Nucleus accumbens (tissue), 56 donors: ENCODE results near the gene PDCD1.
A peak's percentile ranks its signal among the peaks of the same experiment; 100 is the strongest.
"Not testable (repeated sequence)": the region's sequence is repeated elsewhere in the genome, so short reads cannot be mapped to it uniquely, and the experiment has no call there.

Source experiments
- DNase-seq, 56 donors: peaks; one replicate each; lab custom pipeline; 2025; lab: John Stamatoyannopoulos, UW

The PDCD1 gene

DNA sequence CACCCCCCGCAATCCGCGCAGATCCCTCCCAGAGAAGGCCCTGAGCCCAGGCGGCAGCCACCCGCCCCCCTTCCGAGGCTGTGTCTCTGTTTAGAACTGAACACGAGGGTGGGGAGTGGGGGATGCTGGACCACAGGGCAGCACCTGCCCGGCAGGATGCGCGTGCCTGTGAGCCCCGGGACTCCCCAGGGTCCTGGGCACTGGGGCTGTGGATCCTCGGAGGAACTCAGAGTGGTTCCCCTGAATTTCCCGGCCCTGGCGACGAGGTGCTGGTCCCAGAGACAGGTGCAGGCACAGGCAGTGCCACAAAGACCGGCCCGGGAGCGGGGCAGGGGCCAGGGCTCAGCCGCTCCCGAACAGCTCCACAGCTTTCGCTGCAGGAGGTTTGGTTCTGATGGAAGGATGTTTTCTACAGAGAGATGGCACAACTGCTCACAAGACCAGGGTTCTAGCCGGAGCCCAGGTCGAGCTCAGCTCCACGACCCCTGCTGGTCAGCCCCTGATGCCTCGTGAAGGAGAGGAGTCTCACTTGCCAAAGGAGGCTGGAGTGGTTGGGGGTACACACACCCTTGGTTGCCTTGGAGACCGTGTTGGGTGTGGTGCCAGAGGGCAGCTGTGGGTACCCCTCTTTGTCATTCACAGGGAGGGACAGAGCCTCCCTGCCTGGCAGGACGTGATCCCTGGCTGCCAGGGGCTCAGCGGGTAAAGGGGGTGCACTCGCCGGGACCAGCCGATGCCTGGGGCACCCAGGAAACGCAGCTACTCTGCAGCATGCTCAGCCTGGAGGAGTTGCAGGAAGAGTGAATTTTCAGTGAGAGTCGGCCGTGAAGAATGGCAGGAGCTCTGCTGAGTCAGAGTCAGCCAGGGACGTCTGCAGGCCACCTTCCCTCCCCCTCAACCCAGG, 54.1 kb downstream of the PDCD1 start:
- DNase-seq, result peak in 1 of 56 donors; percentile 17

DNA sequence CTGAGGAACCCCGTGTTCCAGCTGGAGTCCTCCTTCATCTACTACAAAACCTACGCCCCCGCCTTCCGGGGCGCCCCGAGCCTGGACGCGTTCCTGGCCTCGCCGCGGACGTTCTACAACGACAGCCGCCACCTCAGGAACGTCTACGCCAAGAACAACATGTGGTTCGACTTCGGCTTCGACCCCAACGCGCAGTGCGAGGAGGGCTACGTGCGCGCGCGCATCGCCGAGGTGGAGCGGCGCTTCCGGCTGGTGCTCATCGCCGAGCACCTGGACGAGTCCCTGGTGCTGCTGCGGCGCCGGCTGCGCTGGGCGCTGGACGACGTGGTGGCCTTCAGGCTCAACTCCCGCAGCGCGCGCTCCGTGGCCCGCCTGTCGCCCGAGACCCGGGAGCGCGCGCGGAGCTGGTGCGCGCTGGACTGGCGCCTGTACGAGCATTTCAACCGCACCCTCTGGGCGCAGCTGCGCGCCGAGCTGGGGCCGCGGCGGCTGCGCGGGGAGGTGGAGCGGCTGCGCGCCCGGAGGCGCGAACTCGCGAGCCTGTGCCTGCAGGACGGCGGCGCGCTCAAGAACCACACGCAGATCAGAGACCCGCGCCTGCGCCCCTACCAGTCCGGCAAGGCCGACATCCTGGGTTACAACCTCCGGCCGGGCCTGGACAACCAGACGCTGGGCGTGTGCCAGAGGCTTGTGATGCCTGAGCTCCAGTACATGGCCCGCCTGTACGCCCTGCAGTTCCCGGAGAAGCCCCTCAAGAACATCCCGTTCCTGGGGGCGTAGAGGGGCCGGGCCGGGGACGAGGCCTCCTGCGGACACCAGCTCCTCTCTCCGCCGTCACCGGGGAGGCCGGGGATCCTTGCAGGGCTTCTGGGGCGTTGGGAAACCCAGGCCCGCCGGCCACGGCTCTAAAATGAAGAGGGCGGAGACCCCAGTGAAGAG, 55.0 kb downstream of the PDCD1 start:
- DNase-seq, result peak in 39 of 56 donors; percentile 21 to 82 (median 62)

DNA sequence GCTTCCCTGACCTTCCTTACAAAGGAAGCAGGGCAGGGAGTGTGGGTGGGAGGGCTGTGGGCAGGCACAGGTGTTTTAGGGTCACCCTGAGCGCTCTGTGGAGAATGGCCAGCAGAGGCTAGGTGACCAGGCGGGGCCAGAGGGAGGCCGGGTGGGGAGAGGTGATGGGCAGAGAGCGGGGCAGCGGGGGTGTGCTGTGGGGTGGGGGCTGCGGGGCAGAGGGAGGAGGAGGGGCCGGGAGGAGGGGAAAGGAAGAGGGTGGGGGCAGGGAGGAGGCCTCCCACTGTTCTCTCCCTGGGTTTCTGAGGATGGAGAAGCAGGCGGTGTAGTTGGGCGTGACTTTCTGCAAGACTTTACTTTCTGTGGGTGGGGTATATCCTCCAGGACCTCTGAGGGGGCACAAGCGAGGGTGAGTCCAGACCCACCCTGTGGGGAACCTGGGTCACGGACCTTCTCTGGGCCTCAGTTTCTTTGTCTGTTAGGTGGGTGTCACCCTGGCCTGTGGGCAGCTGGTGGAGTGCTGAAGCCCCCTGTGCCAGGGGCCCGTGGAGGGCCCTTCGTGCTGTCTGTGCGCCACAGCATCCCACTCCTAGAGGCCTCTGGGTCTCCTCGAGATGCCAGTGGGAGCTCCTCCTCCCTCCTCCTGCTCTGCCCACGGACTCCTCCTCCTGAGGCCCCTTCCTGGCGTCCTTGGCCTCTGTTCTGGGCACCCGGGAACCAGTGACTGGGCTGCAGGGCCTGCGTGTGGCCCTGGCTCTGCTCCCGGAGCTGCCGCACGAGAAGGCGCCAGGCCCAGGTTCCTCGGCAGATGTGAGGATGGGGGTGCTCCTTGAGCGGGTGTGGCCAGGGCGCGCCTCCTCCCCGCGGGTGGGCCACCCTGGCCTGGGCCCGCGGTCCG, 56.0 kb downstream of the PDCD1 start:
- peak in 1 of 56 donors; percentile 39 for DNase-seq

DNA sequence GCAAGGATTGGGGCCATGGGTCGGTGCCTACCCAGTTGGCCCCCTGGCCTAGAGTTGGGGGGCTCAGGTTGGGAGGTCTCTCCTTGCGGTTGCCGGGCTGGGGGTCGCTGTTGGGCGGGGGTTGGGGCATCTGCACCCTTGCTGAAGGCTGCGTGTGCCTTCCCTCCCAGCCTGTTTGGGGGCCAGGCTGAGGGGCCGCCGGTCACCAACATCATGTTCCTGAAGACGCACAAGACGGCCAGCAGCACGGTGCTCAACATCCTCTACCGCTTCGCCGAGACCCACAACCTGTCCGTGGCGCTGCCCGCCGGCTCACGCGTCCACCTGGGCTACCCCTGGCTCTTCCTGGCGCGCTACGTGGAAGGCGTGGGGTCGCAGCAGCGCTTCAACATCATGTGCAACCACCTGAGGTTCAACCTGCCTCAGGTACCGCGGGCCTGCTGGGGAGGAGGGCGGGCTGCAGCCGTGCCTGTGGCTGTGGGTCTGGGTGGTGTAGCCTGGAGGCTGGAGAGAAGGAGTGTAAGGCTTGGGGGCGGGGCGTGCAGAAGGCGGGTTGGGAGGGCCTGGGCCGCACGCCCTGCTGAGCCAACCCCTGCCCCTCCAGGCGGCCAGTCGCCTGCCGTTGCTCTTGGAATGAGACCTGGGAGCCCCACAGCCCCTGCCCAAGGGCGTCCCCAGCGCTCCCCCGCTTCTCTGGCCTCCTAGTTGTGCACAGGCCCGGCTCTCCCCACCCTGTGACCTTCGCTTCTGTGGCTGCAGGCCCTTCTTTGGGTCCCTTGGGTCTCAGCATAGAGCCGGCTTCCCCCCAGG, 56.9 kb downstream of the PDCD1 start:
- DNase-seq, result no peak

DNA sequence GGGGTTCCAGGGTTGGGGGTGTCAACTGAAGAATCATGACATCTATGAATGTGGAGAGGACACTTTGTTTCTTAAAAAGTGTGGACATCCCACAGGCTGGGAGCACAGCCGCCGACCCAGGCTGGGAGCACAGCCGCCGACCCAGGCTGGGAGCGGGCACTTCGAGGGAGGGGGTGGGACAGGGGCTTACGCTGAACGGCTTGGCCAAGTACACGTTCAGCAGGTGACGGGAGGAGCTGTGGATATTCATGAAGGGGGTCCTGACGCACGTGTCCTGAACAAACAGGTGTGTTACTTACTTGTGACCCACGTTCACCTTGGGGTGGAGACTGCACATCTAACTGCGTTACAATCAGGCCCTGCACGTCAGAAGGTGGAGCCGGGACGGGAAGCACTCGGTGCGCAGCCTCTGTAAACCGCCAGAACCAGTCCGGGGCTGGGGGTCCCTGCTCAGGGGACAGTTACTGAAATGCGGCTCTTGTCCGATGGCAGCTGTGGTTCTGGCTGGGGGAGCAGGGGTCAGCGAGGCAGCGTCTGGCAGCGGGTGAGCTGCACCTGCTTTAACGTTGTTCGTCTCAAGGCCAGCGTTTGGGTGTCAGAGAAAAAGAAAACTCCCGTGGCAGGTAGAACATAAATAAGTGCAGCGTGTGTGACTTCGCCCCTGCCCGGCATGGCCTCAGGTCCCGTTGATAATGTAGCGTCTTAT, 58.3 kb downstream of the PDCD1 start:
- not testable (repeated sequence) for DNase-seq
